ENCODE data around the gene AKAP10.

AKAP10 gene

DNA sequence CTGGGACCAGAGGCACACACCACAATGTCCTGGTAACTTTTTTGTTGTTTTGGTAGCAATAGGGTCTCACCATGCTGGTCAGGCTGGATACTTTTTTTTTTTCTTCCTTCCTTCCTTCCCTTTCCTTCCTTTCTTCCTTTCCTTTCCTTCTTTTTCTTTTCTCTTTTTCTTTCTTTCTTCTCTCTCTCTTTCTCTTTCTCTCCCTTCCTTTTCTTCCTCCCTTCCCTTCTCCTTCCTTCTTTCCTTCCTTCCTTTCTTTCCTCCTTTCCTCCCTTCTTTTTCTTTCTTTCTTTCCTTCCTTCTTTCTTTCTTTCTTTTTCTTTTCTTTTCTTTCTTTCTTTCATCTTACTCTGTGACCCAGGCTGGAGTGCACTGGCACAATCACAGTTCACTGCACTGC is 91.5 kb downstream of the AKAP10 start:
- H3K27ac ChIP-seq, result no peak overlapping the region
- H3K9me3 ChIP-seq (ENCODE audit: severe bottlenecking), result no peaks in the 10 kb centered on the region
- no peaks in the 10 kb centered on the region for H3K36me3 ChIP-seq
- no peaks in the 10 kb centered on the region for H3K27me3 ChIP-seq (ENCODE audit: insufficient read depth, low read depth, severe bottlenecking)
- no peak overlapping the region for H3K4me3 ChIP-seq (ENCODE audit: low read depth, low read length)
- DNase-seq, result no peak
- TF ChIP-seq, protein P1, sequence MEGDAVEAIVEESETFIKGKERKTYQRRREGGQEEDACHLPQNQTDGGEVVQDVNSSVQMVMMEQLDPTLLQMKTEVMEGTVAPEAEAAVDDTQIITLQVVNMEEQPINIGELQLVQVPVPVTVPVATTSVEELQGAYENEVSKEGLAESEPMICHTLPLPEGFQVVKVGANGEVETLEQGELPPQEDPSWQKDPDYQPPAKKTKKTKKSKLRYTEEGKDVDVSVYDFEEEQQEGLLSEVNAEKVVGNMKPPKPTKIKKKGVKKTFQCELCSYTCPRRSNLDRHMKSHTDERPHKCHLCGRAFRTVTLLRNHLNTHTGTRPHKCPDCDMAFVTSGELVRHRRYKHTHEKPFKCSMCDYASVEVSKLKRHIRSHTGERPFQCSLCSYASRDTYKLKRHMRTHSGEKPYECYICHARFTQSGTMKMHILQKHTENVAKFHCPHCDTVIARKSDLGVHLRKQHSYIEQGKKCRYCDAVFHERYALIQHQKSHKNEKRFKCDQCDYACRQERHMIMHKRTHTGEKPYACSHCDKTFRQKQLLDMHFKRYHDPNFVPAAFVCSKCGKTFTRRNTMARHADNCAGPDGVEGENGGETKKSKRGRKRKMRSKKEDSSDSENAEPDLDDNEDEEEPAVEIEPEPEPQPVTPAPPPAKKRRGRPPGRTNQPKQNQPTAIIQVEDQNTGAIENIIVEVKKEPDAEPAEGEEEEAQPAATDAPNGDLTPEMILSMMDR (IDR thresholded peaks at IDR 0.05; ENCODE audit: low read depth, low read length), result no peak

DNA sequence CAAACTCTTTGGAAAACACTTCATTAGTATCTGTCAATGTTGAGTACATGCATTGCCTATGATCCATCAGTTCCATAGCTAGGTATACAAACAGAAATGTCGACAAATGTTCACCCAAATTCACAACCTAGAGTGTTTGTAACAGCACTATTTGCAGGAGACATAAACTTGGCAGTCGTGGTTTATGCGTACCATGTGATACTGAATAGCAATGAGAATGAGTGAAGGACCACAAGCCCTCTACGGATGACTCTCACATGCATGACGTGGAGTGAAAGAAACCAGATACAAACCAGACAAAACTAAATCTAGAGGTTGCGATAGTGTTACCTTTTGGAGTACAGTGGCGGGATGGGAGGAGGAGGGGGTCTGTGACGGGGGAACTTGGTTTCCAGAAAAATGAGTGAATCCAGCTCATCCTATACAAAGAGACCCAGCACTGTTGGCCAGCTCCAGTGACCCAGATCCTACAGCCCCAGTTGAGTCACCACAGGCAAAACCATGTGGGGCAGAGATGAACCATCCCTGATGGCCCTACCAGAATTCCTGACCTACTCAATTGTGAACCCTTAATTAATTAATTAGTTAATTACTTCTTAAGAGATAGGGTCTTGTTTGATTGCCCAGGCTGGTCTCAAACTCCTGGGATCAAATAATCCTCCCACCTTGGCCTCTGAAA is 94.0 kb downstream of the AKAP10 start:
- Histone ChIP-seq H3K4me3 (ENCODE audit: low read depth, low read length) (no peak overlapping the region), H3K27me3 (ENCODE audit: insufficient read depth, low read depth, severe bottlenecking) (no peaks in the 10 kb centered on the region), H3K36me3 (no peaks in the 10 kb centered on the region), H3K9me3 (ENCODE audit: severe bottlenecking) (no peaks in the 10 kb centered on the region), H3K27ac (no peak overlapping the region)
- TF ChIP-seq, protein P1 (IDR thresholded peaks at IDR 0.05; ENCODE audit: low read depth, low read length), result no peak
- DNase-seq, result no peak

DNA sequence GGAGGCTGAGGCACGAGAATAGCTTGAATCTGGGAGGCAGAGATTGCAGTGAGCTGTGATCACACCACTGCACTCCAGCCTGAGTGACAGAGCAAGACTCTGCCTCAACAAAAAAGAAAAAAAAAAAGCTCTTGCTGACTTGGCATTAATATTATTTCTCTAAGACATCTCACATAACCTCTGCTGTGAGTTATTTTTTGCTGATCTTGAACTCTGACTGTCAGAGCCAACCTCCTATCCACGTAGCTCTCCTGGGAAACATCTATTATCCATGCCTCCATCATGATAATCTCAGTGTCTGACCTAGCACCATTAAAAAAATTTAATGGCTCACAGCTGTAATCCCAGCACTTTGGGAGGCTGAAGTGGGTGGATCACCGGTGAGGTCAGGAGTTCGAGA is 97.2 kb downstream of the AKAP10 start:
- no peak for DNase-seq

DNA sequence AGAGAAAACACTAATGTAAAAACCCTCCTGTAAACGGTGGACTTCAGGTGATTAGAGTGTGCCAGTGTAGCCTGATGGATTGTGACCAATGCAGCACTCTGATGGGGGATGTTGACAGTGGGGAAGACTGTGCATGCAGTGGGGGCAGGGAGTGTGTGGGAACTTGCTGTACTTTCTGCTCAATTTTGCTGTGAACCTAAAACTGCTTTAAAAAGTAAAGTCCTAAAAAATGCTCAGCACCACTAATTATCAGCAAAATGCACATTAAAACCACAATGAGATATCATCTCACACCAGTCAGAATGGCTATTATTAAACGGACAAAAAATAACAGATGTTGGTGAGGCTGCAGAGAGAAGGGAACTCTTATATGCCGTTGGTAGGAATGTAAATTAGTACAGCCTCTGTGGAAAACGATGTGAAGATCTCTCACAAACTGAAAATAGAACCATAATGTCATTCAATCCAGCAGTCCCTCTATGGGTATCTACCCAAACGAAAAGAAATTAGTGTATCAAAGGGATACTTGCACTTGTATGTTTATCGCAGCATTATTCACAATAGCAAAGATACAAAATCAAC is 100.2 kb downstream of the AKAP10 start:
- Histone ChIP-seq H3K36me3 (no peaks in the 10 kb centered on the region), H3K9me3 (ENCODE audit: severe bottlenecking) (no peaks in the 10 kb centered on the region), H3K4me3 (ENCODE audit: low read depth, low read length) (no peak overlapping the region), H3K27ac (no peak overlapping the region), H3K27me3 (ENCODE audit: insufficient read depth, low read depth, severe bottlenecking) (no peaks in the 10 kb centered on the region)
- DNase-seq, result no peak
- TF ChIP-seq, protein P1 (IDR thresholded peaks at IDR 0.05; ENCODE audit: low read depth, low read length), result no peak

More for the DNA sequence above, 97.2 kb downstream of the AKAP10 start:
- H3K27ac ChIP-seq, result no peak overlapping the region
- H3K36me3 ChIP-seq, result no peaks in the 10 kb centered on the region
- TF ChIP-seq, protein P1 (IDR thresholded peaks at IDR 0.05; ENCODE audit: low read depth, low read length), result no peak
- no peak overlapping the region for H3K4me3 ChIP-seq (ENCODE audit: low read depth, low read length)
- no peaks in the 10 kb centered on the region for H3K27me3 ChIP-seq (ENCODE audit: insufficient read depth, low read depth, severe bottlenecking)
- no peaks in the 10 kb centered on the region for H3K9me3 ChIP-seq (ENCODE audit: severe bottlenecking)

DNA sequence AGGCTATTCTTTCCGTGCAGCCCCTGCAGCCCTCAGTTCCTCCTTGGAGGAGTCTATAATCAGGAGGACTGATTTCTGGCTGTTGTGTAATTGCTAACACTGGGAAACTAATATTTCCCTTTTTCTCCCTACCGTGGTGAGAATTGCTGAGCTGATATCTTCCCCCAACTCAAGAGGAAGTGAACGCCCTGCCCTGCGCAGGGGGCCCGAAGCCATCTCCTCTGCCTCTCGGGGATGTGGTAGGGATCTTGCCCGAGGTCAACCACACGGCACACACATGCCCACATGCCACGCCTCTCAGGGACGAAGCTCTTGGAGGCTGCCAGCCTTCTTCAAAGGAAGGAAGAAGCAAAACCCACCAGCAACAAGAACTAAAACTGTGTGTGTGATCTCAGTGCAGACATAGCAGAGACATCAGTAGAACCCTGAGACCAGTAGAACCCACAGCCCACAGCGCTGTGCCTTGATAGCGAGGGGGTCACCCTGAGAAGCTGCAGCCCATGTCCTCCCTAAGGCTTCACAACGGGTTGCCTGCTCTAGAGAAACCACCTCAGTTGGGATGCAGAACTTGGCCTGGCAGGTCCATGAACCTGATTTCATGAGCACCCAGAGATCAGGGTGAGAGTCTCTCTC is 101.0 kb downstream of the AKAP10 start:
- Histone ChIP-seq H3K27me3 (ENCODE audit: insufficient read depth, low read depth, severe bottlenecking) (no peaks in the 10 kb centered on the region), H3K9me3 (ENCODE audit: severe bottlenecking) (no peaks in the 10 kb centered on the region), H3K27ac (no peak overlapping the region), H3K4me3 (ENCODE audit: low read depth, low read length) (no peak overlapping the region), H3K36me3 (no peaks in the 10 kb centered on the region)
- TF ChIP-seq, protein P1 (IDR thresholded peaks at IDR 0.05; ENCODE audit: low read depth, low read length), result no peak
- no peak for DNase-seq
